ENCODE measurements around the gene SDR42E1.
"Not testable (repeated sequence)": the region's sequence is repeated elsewhere in the genome, so short reads cannot be mapped to it uniquely, and the experiment has no call there.

The SDR42E1 gene

DNA sequence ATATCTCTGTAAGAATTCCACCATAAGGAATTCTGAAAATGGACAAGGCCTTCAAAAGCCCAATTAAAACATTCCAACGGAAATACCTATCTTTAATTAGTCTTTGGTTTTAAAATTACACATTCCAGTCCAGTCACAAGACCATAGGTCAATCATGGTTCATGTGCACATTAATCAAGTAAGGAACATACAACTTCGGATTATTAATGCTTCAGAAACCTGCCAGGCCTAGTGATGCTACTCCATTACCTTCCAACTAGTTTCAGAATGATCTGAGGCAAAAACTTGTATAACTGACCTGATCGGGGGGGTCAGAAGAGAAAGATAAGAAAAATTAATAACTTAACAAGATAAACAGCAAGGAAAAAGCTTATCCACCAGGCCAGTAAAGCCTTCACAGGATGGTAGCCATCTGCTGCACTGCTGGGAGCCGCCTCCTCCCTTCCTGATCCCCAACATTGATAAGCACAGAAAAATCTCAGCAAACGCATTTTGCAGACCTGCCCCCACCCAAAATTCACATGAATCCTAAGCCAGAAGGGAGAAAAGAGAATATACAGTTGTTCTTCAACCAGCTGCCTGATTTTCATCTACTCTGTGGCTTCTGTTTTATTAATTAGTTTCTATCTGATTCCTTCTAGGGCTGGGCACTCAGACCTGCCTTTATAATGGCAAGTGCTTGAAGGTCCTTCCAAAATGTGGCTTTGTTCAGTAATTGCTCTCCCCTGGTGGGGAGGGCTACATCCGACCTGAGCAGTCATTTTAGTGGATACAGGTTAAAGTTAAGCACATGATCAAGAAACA, 6.0 kb downstream of the SDR42E1 start:
- no peak for FAIRE-seq

DNA sequence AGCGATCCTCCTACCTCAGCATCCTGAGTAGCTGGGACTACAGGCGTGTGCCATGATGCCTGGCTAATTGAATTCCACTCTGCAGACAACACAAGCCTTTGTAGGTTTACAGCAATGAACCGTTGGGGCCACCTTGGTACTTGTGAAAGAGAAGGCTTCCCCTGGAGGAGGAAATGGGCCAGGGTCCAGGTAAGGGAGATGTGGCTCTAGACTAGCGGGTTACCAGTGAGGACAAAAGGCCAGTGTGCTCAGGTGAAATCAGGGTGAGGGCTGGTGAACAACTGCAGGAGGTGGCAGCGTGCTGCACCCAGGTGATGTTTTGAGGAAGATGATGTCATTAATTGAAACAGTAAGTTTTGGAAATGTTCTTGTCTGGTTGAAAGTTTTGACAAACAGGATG, 6.7 kb downstream of the SDR42E1 start:
- DNase-seq (ENCODE audit: low spot score) (no peak), FAIRE-seq (no peak)

More for the DNA sequence above, 6.0 kb downstream of the SDR42E1 start:
- no peak for DNase-seq (ENCODE audit: low spot score)

DNA sequence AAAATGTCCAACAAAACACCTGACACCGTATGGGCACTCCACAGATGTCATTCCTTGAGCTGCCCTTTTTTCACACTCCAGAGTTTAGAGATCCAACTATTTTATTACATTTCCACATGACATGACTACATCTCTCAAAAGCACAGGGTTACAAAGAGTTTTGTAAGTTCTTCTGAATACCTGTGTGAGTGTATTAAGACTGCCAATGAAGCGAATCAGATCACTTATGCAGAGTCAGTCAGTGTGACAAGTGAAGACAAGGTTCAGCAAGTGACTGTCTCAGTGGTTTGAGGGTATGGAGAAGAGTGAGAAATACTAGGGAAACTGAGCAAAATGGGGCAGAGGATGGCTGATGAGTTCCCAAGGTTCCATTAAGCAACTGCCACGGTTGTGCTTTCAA, 8.4 kb downstream of the SDR42E1 start:
- DNase-seq (ENCODE audit: low spot score) (no peak), FAIRE-seq (no peak)

DNA sequence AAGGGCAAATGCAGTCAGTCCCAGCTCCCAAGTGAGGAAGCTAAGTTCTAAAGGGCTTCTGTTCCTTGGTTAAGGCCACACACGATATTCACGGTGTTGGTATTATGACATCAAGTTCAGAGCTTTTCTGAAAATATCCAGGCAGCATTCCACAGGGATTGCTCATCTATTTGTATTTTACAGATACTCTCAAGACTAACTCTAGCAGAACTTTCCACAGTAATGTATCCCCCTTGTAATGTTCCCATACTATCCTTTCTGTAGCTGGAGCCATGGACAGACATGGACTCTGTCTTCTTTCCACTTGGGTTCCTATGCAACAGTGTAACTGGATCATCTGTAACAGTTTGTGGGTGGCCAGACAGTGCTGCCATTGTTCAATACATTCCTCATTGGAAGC, 13.5 kb downstream of the SDR42E1 start:
- DNase-seq (ENCODE audit: low spot score), result peak; percentile 44
- FAIRE-seq, result no peak

DNA sequence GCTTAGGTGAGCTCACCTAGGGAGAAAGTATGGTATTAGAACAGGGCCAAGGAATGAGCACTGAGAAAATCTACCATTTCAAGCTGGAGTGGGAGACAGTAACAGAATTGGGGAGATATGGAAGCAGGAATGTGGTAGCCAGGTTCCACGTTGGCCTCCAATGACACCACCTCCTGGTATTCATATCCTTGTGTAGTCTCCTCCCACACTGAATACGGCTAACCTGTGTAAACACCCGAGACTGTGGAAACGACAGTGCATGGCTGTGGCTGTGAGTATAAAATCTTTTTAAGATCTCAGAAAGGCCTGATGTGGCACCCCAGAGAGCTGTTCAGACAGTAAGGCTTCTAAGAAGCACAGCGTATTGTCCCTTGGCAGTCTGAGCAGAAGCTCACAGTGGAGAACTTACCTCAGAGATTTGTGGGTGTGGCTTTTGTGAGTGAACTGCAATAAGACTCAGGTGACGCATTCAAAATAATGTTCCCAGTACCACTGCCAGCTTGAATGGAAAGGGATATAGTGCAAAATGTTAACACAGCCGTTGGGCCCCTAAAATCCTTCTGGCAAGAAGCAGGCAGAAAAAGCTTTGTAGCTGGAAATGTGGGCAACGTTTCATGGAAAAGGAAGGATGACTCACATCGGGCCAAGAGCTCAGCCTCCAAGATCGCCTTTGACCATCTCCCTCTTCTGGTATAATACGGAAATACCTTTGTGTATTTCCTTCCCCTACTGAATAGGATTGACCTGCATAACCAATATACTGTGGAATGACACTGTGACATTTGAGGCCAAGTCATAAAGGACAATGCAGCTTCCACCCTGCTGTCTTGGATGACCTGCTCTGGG, 14.4 kb downstream of the SDR42E1 start:
- DNase-seq (ENCODE audit: low spot score) (peak; percentile 47), FAIRE-seq (peak; percentile 48)

DNA sequence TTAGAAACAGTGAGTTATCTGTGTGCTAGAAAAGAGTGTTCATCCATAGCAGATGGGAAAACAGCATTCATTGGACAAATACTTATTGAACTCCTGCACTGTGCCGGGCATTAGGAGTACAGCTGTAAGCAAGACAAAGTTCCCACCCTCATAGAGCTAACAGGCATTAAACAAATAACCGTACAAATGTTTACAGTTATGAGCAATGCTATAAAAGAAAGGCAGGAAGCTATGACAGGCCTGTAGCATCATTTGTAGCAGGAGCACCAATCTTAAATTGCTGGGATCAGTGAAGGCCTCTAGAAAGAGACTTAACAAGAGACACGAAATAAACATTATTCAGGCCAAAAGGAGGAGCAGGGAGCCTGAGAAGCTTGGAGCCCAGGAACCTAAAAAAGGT, 15.6 kb downstream of the SDR42E1 start:
- DNase-seq (ENCODE audit: low spot score) (no peak), FAIRE-seq (no peak)

DNA sequence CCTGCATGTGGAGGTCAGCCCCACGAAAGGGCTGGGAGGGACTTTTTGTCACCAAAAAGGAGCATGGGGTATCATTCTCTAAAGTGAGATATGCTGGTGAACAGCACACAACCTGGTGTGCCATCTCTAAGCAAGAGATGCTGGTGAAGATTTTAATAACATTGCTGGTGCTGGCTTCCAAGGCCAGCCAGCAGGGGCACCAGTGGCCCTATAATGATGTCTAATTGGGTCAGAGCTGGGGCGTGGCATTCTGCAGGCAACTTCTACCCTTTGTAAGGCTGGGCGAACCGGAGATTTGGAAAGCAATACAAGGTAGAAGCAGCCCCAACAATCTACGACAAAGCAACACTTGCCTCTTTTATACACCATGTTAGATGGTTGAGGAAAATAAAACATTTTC, 16.8 kb downstream of the SDR42E1 start:
- DNase-seq (ENCODE audit: low spot score) (no peak), FAIRE-seq (no peak)

DNA sequence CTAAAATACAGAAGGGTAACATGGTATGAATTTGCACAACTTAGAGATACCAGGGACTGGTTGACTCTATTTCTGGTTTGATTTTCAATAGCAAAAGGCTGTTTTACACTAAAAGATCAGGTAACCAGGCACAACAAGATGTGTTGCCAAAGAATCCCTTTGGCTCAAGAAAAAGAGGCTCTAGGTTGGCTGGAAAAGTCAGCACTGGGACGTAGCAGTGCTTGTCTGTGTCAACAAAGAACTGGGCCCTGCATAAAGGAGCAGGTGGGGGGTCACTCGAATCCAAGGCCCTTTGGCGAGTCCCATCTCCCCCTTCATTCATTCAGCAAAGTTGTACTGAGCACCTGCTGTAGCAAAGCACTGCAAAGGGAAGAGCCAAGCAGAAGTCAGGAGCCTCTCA, 18.4 kb downstream of the SDR42E1 start:
- FAIRE-seq (no peak), DNase-seq (ENCODE audit: low spot score) (no peak)

DNA sequence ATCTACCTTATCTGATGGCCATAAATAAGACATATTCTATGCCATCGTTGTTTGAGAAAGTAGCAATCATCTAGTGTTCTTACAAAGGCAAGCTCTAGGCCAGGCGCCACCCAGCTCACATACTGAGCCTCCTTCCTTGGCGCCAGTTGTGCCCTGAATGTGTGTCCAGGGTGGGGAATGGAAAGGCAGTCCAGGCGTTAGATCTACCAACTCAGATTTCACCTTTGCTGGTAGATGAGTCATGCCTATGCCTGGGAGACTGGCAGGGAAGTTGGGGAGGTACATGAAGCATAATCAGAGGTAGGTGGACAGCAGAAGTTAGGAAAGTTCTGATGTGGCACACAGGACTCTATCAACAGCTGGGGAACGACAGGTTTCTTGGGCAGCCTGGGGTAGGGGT, 23.6 kb downstream of the SDR42E1 start:
- DNase-seq (ENCODE audit: low spot score) (no peak), FAIRE-seq (no peak)

DNA sequence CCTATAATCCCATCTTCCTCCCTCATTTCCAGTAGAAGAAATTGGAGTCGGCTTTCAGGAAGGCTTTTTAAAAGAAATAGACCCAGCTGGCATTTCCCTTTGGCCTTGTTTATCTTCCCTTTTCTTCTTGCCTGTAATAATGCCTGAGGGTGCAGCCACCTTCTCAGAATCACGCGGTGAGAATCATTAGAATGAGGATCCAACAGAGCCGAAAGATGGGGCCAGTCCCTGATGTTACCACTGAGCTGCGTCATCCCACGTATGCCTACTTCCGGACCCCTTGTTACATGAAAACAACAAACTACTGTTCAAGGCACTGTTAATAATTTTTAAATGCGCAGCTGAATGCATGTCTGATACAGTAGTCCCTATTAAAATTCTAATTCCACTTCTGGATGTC, 24.1 kb downstream of the SDR42E1 start:
- FAIRE-seq, result no peak

DNA sequence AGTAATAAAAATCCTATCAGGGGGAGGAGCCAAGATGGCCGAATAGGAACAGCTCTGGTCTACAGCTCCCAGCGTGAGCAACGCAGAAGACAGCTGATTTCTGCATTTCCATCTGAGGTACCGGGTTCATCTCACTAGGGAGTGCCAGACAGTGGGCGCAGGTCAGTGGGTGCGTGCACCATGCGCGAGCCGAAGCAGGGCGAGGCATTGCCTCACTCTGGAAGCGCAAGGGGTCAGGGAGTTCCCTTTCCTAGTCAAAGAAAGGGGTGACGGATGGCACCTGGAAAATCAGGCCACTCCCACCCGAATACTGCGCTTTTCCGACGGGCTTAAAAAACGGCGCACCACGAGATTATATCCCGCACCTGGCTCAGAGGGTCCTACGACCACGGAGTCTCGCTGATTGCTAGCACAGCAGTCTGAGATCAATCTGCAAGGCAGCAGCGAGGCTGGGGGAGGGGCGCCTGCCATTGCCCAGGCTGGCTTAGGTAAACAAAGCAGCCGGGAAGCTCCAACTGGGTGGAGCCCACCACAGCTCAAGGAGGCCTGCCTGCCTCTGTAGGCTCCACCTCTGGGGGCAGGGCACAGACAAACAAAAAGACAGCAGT, 33.8 kb downstream of the SDR42E1 start:
- not testable (repeated sequence) for DNase-seq (ENCODE audit: low spot score); FAIRE-seq

More for the DNA sequence above, 24.1 kb downstream of the SDR42E1 start:
- DNase-seq (ENCODE audit: low spot score), result no peak

DNA sequence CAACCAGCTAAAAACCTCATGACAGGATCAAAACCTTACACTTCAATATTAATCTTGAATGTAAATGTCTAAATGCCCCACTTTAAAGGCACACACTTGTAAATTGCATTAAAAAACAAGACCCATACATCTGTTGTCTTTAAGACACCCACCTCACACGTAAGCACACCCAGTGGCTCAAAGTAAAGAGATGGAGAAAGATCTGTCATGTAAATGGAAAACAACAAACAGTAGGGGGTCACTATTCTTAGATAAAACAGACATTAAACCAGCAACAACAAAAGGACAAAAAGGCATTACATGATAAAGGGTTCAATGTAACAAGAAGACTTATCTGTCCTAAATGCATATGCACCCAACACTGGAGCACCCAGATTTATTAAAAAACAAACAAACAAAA, 35.6 kb downstream of the SDR42E1 start:
- FAIRE-seq, result no peak
- DNase-seq (ENCODE audit: low spot score), result no peak

DNA sequence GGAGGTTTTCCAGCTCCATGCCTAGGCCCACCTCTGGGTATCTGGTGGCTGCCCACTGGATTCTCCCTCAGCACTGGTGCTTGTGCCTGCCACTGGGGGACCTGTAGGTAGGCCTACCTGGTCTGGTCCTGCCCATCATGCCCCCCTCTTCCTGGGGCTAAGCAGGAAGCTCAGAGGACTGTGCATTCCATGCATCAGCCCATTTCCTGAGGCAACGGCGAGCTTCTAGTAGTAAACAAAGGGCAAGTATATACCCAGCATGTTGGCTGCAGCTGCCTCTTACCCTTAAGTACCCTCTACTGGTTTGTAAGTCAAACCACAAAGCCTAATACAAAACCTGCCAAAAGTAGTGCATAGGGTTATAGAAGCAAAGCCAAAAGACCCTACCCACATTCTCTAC, 37.5 kb downstream of the SDR42E1 start:
- FAIRE-seq (no peak), DNase-seq (ENCODE audit: low spot score) (no peak)

DNA sequence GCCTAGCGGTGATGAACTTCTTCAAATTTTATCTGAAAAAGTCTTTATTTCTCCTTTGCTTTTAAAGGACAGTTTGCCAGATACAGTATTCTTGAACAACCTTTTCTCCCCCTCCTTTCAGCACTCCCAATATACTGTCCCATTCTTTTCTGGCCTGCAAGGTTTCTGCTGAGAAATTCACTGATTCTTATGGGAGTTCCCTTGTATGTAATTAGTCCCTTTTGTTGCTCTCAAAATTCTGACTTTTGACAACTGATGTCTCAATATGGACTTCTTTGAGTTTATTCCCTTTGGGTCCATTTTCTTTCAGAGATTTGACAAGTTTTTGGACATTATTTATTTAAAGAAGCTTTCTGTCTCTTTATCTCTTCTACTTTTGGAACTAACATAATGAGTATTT, 39.4 kb downstream of the SDR42E1 start:
- DNase-seq (ENCODE audit: low spot score), result no peak
- FAIRE-seq, result no peak

DNA sequence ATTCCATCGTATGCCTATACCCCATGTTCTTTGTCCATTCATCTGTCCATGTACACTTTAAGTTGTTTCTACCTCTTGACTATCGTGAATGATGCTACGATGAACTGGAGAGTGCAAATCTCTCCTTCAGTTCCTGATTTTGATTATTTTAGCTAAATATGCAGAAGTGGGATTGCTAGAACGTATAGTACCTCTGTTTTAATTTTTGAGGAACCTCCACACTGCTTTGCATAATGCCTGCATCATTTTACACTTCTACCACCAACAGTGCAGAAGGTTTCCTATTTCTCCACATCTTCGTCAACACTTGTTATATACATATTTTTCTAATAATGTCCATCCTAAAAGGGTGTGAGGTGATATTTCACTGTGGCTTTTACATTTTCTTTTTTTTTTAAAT, 43.9 kb downstream of the SDR42E1 start:
- DNase-seq (ENCODE audit: low spot score) (no peak), FAIRE-seq (no peak)

DNA sequence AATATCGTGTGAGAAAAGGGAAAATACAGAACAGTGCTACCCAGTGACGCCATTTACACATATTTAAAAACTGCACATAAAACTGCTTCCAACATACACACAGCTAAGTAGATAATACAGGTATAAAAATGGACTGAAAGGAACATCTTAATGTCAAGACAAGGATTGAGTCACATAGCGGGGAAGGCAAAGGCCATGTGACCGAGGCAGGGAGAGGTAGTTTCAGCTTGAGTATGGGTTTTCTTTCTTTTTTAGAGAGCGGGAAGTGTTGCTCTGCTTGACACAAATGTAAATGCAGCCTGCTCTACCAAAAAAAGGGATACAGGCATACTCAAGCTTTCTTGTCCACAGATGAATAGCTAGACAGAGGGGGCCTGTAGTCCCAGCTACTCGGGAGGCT, 46.5 kb downstream of the SDR42E1 start:
- no peak for DNase-seq (ENCODE audit: low spot score)
- no peak for FAIRE-seq

DNA sequence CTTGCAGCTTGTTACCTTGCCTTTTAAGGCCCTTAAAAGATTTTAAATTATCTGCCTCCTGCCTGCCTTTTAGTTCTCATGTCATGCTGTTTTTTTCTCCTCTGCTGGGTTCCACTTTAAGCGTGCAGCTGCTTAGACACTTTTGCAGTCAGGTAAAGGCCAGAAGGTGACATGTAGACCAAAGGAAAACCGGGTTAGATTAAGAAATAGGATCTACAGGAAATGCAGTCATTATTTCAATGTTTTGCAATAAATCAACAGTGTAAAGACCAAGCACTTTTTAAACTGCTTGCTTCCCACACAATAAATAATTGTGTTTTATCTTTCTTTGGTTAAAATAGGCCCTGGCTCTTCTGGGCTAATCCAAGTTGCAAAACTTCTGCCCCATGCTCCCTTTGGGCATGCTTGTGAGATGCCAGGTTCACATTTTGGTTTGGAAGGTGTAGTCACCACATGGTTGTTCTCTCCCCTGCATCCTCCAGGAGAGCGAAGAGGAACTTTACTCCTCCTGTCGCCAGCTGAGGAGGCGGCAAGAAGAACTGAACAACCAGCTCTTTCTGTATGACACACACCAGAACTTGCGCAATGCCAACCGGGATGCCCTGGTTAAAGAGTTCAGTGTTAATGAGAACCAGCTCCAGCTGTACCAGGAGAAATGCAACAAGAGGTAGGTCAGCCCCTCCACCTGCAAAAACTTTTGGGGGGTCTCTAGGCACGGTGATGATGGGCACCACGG, 54.9 kb downstream of the SDR42E1 start:
- DNase-seq (ENCODE audit: low spot score) (no peak), FAIRE-seq (no peak)

DNA sequence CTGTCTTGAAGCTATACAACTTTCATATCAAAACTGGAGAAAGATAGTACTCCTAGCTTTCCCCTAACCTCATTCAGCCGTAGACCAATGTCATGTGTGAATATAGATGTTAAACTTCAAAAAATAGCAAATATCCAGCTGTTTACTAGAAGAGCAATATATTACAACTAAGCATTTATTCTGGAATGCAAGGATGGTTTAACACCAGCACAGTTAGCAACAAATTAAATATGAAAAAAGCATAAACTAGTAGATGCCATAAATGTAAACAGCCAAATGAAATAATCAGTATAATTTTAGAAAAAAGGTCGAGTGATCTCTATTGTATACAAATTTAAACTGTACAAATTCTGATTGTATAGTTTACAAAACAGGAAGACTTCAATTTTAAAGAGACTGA, 59.7 kb downstream of the SDR42E1 start:
- FAIRE-seq (no peak), DNase-seq (ENCODE audit: low spot score) (no peak)

DNA sequence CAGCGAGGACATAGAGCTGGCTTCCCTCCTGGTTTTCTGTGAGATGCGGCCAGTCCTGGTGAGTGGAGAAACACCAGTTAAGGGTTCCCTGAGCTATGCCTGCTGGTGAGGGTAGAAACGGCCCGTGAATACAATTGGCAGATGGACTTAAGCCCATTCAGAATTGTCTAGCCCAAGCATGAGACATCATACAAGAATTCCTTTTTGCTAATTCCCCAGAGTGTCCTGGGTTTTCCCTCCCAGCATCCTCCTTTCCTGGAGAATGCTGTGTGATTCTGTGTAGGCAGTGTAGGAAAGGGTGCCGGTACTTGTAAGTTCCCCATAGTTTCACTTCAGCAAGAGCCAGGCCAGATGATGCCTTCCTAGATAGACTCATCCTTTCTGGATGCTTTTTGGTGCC, 65.1 kb downstream of the SDR42E1 start:
- no peak for DNase-seq (ENCODE audit: low spot score)
- FAIRE-seq, result no peak

DNA sequence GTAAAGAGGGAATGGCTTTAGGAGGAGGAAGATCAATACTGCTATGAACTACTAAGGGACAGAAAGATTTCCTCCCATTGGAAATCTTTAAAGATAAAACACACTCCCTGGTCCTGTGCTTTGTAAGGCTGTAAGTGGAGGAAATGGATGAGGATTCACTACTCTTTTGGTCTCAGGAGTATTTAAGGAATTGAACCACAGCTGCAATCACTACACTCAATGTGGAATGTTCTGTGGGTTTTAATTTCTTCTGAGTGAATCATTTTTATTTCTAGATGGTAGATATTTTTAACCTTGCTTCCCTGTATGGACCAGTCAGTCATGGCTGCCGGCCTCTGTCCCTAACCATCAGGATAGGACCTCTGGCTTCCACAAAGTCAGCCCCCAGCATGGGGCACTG, 65.6 kb downstream of the SDR42E1 start:
- FAIRE-seq (no peak), DNase-seq (ENCODE audit: low spot score) (no peak)

DNA sequence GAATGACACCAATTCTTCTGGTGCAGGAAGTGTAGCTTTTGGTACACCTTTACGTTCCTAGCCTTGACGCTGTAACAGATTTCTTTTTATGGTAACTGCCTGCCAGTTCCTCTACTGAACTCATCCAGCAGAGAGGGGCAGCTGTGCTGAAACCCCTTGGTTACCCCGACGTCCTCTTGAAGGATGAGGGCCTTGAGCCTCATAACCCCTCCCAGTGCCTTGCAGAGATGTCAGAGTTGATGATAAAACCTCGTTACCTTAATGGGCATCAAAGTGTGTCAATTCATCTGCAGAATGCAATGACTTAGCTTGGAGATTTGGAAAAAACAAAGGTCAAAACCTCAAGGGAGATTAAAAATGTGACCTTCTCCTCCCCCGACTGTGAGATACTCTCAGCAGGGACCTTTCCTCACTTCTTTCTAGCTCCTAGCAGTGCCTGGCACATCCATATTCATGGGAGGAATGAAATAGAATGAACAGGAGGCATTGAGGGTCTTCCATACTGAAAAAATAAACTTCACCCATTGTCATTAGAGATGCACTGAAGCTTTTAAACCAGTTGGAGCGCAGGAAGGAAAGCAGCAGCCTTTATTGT, 69.2 kb downstream of the SDR42E1 start:
- DNase-seq (ENCODE audit: low spot score), result no peak
- no peak for FAIRE-seq

Measured in RCC 7860 (cell line).